Posterior cingulate gyrus (tissue), 11 donors: ENCODE results near the gene PIF1.
A peak's percentile ranks its signal among the peaks of the same experiment; 100 is the strongest.

ENCODE experiments used
- DNase-seq, 10 donors: peaks; one replicate each; pipeline versions ENCODE4 v3.0.0 to v3.0.0-alpha.2; 2020 to 2021; ENCODE audit warnings: mixed read lengths in 3 of 10
- intact Hi-C: fragments of 100-400 bp; cut with DNase I; formaldehyde crosslinking; loops from one replicate; pipeline ENCODE4 v1.15.1; 2023

The PIF1 gene

GRCh38 chr15:64779630-64780029 lies 45.8 kb downstream of the PIF1 start:
- no peak for DNase-seq
- intact Hi-C loops: no loop called here

GRCh38 chr15:64779024-64779423 lies 46.4 kb downstream of the PIF1 start:
- intact Hi-C loops: no loop called here
- no peak for DNase-seq

GRCh38 chr15:64776402-64776786 lies 49.1 kb downstream of the PIF1 start:
- DNase-seq: no peak
- intact Hi-C loops: no loop called here

- intact Hi-C loops: no loop called here
- DNase-seq: no peak
Observed at GRCh38 chr15:64775551-64776401, 49.7 kb downstream of the PIF1 start, which contains the start of gene RBPMS2. Gene RBPMS2 (minus strand): TSS chr15:64775589. CDS start chr15:64775319, 270 bp downstream.

GRCh38 chr15:64774629-64775493 lies 50.6 kb downstream of the PIF1 start:
- DNase-seq: no peak
- intact Hi-C loops: no loop called here

GRCh38 chr15:64774037-64774628 lies 51.3 kb downstream of the PIF1 start:
- DNase-seq: no peak
- intact Hi-C loops: no loop called here

GRCh38 chr15:64773606-64774005 lies 51.8 kb downstream of the PIF1 start:
- no peak for DNase-seq
- intact Hi-C loops: no loop called here

GRCh38 chr15:64772964-64773363 lies 52.5 kb downstream of the PIF1 start:
- intact Hi-C loops: no loop called here
- DNase-seq: no peak

- intact Hi-C loops: no loop called here
- no peak for DNase-seq
Observed at GRCh38 chr15:64772488-64772887, 53.0 kb downstream of the PIF1 start.

GRCh38 chr15:64770626-64771025 lies 54.8 kb downstream of the PIF1 start:
- intact Hi-C loops: no loop called here
- DNase-seq: no peak

- intact Hi-C loops: no loop called here
- no peak for DNase-seq
Observed at GRCh38 chr15:64767203-64767602, 58.2 kb downstream of the PIF1 start.

- intact Hi-C loops: no loop called here
- peak in 1 of 10 donors; percentile 28 for DNase-seq
Observed at GRCh38 chr15:64766058-64766457, 59.4 kb downstream of the PIF1 start.
